ENCODE results near the gene CYP2C8. TPM values are rescaled to one million over a fixed set of nuclear protein-coding genes. Genes with fewer than 3 reads are reported as not detected.
"Not testable (repeated sequence)": the region's sequence is repeated elsewhere in the genome, so short reads cannot be mapped to it uniquely, and the experiment has no call there.

Gene CYP2C8
- total and polyA plus RNA-seq, 2 donors (not counting 1 experiment from before 2014, with no cell fraction given), result 1.9 to 2.1 TPM

GRCh38 chr10:95077556-95077955 is 8.3 kb upstream of the CYP2C8 start:
- no peaks in the 10 kb centered on the region for H3K4me1 Mint-ChIP-seq
- Histone ChIP-seq H3K9me3 (ENCODE audit: control extremely low read depth in 1 of 3, control insufficient read depth in 2 of 3, insufficient read depth in 1 of 3, low read length in 2 of 3) (peaks cover 0 to 3% (median 0%) of the 10 kb centered on the region in 3 donors), H3K79me2 (ENCODE audit: control insufficient read depth, insufficient read depth, low read length) (no peaks in the 10 kb centered on the region), H4K20me1 (ENCODE audit: control insufficient read depth, insufficient read depth, low read length, poor library complexity, severe bottlenecking) (no peaks in the 10 kb centered on the region), H2AFZ (ENCODE audit: insufficient read depth, low read depth, low read length, poor library complexity, severe bottlenecking) (no peak overlapping the region), H3K4me3 (ENCODE audit: control extremely low read depth in 1 of 5, extremely low read depth in 1 of 5, insufficient read depth in 1 of 5, low read depth in 2 of 5, low read length in 4 of 5) (no peak overlapping the region), H3K36me3 (replicated peaks in 1 of 2; ENCODE audit: control extremely low read depth in 1 of 2, control insufficient read depth in 1 of 2, extremely low read depth in 1 of 2, insufficient read depth in 2 of 2, low read length in 1 of 2) (no peaks in the 10 kb centered on the region), H3K27ac (ENCODE audit: low read length in 2 of 2) (no peak overlapping the region), H3K9ac (ENCODE audit: low read length) (no peak overlapping the region), H3K27me3 (replicated peaks in 1 of 4; ENCODE audit: control extremely low read depth in 1 of 4, control insufficient read depth in 3 of 4, insufficient read depth in 4 of 4, low read length in 3 of 4) (no peaks in the 10 kb centered on the region), H3K4me2 (replicated peaks; ENCODE audit: low read depth, low read length, poor library complexity, severe bottlenecking) (no peak overlapping the region), H3K4me1 (ENCODE audit: control insufficient read depth in 2 of 2, insufficient read depth in 2 of 2, low read length in 2 of 2) (no peaks in the 10 kb centered on the region)
- peaks cover 5% of the 10 kb centered on the region for H3K27me3 Mint-ChIP-seq
- H3K9me3 Mint-ChIP-seq (ENCODE audit: insufficient read depth), result no peaks in the 10 kb centered on the region
- TF ChIP-seq EZH2 (IDR thresholded peaks at IDR 0.05; ENCODE audit: borderline replicate concordance, insufficient read depth, low read depth, low read length, poor library complexity, severe bottlenecking) (no peak), CTCF (IDR thresholded peaks at IDR 0.05) (no peak)
- ATAC-seq (ENCODE audit: low read depth) (no peak), DNase-seq (no peak)
- no peak overlapping the region for H3K27ac Mint-ChIP-seq
- POLR2A ChIA-PET, result no interaction called here
- H3K4me3 Mint-ChIP-seq, result no peak overlapping the region
- CTCF ChIA-PET, result no interaction called here
- intact Hi-C loops (cut with micrococcal nuclease), result no loop called here

DNA sequence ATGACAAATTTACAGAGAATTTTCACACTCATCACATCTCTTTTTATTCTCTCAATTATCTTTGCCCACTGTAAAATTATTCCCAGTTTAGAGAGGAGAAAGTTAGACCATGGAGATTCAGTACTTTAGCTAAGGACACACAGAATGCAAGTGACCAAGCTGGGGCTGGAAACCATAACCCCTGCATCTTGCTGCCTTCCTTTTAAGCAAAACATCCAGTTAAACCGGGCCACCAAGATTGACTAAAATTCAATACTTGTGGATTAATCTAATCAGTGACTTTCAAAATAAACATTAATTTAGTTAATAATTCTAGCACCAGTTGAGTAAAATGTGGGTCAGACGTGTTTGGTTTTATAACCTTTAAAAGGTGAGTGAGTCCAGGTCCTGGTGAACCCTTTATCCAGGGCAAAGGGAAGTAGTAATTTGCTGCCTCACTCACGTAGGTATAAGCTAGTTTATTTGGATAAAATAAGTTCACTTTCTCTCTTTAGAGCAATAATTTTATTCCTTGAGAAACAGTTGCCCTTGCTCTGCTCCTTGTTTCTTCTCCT is 1.9 kb upstream of the CYP2C8 start:
- no peak overlapping the region for H2AFZ ChIP-seq (ENCODE audit: insufficient read depth, low read depth, low read length, poor library complexity, severe bottlenecking)
- H3K4me1 Mint-ChIP-seq, result no peaks in the 10 kb centered on the region
- H3K27ac ChIP-seq (ENCODE audit: low read length in 2 of 2), result no peak overlapping the region
- no peak overlapping the region for H3K27ac Mint-ChIP-seq
- CTCF ChIA-PET, result no interaction called here
- H3K4me1 ChIP-seq (ENCODE audit: control insufficient read depth in 2 of 2, insufficient read depth in 2 of 2, low read length in 2 of 2), result no peaks in the 10 kb centered on the region
- no peak overlapping the region for H3K4me2 ChIP-seq (replicated peaks; ENCODE audit: low read depth, low read length, poor library complexity, severe bottlenecking)
- POLR2A ChIA-PET, result no interaction called here
- no peaks in the 10 kb centered on the region for H4K20me1 ChIP-seq (ENCODE audit: control insufficient read depth, insufficient read depth, low read length, poor library complexity, severe bottlenecking)
- no peak overlapping the region for H3K4me3 ChIP-seq (ENCODE audit: control extremely low read depth in 1 of 5, extremely low read depth in 1 of 5, insufficient read depth in 1 of 5, low read depth in 2 of 5, low read length in 4 of 5)
- DNase-seq (no peak), ATAC-seq (ENCODE audit: low read depth) (no peak)
- no peaks in the 10 kb centered on the region for H3K36me3 ChIP-seq (replicated peaks in 1 of 2; ENCODE audit: control extremely low read depth in 1 of 2, control insufficient read depth in 1 of 2, extremely low read depth in 1 of 2, insufficient read depth in 2 of 2, low read length in 1 of 2)
- TF ChIP-seq CTCF (IDR thresholded peaks at IDR 0.05), result no peak
- no peak for TF ChIP-seq EZH2 (IDR thresholded peaks at IDR 0.05; ENCODE audit: borderline replicate concordance, insufficient read depth, low read depth, low read length, poor library complexity, severe bottlenecking)
- no CpG with 5 or more reads among the region's 3 CpGs for WGBS (ENCODE audit: insufficient coverage)
- no peaks in the 10 kb centered on the region for H3K79me2 ChIP-seq (ENCODE audit: control insufficient read depth, insufficient read depth, low read length)
- intact Hi-C loops (cut with micrococcal nuclease), result no loop called here
- no peaks in the 10 kb centered on the region for H3K9me3 Mint-ChIP-seq (ENCODE audit: insufficient read depth)
- H3K9me3 ChIP-seq (ENCODE audit: control extremely low read depth in 1 of 3, control insufficient read depth in 2 of 3, insufficient read depth in 1 of 3, low read length in 2 of 3), result no peaks in the 10 kb centered on the region
- peaks cover 16% of the 10 kb centered on the region for H3K27me3 Mint-ChIP-seq
- no peak overlapping the region for H3K9ac ChIP-seq (ENCODE audit: low read length)
- H3K27me3 ChIP-seq (replicated peaks in 1 of 4; ENCODE audit: control extremely low read depth in 1 of 4, control insufficient read depth in 3 of 4, insufficient read depth in 4 of 4, low read length in 3 of 4), result peaks cover 0 to 4% (median 0%) of the 10 kb centered on the region in 4 experiments
- no peak overlapping the region for H3K4me3 Mint-ChIP-seq

DNA sequence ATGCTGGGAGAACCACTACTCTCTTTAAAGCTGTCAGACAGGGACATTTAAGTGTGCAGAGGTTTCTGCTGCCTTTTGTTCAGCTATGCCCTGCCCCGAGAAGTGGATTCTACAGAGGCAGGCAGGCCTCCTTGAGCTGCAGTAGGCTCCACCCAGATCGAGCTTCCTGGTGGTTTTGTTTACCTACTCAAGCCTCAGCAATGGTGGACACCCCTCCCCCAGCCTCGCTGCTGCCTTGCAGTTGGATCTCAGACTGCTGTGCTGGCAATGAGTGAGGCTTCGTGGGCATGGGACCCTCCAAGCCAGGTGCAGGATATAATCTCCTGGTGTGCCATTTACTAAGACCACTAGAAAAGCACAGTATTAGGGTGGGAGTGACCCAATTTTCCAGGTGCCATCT is 5.2 kb downstream of the CYP2C8 start:
- H3K27me3 Mint-ChIP-seq, result peaks cover 16% of the 10 kb centered on the region
- intact Hi-C loops (cut with micrococcal nuclease), result not testable (repeated sequence)

More for the DNA sequence above, 5.2 kb downstream of the CYP2C8 start:
- H3K27me3 ChIP-seq (replicated peaks in 1 of 4; ENCODE audit: control extremely low read depth in 1 of 4, control insufficient read depth in 3 of 4, insufficient read depth in 4 of 4, low read length in 3 of 4); H4K20me1 ChIP-seq (ENCODE audit: control insufficient read depth, insufficient read depth, low read length, poor library complexity, severe bottlenecking); H3K4me2 ChIP-seq (replicated peaks; ENCODE audit: low read depth, low read length, poor library complexity, severe bottlenecking); H3K9me3 ChIP-seq (ENCODE audit: control extremely low read depth in 1 of 3, control insufficient read depth in 2 of 3, insufficient read depth in 1 of 3, low read length in 2 of 3); H3K4me3 ChIP-seq (ENCODE audit: control extremely low read depth in 1 of 5, extremely low read depth in 1 of 5, insufficient read depth in 1 of 5, low read depth in 2 of 5, low read length in 4 of 5); H3K4me1 Mint-ChIP-seq; H3K79me2 ChIP-seq (ENCODE audit: control insufficient read depth, insufficient read depth, low read length); H3K27ac ChIP-seq (ENCODE audit: low read length in 2 of 2); DNase-seq; CTCF ChIA-PET; H3K9me3 Mint-ChIP-seq (ENCODE audit: insufficient read depth); H2AFZ ChIP-seq (ENCODE audit: insufficient read depth, low read depth, low read length, poor library complexity, severe bottlenecking); H3K4me3 Mint-ChIP-seq; ATAC-seq (ENCODE audit: low read depth); H3K27ac Mint-ChIP-seq; H3K9ac ChIP-seq (ENCODE audit: low read length); H3K36me3 ChIP-seq (replicated peaks in 1 of 2; ENCODE audit: control extremely low read depth in 1 of 2, control insufficient read depth in 1 of 2, extremely low read depth in 1 of 2, insufficient read depth in 2 of 2, low read length in 1 of 2); H3K4me1 ChIP-seq (ENCODE audit: control insufficient read depth in 2 of 2, insufficient read depth in 2 of 2, low read length in 2 of 2); POLR2A ChIA-PET: not testable (repeated sequence)
- 93% methylated on average over 4 of the region's 4 CpGs for WGBS (ENCODE audit: insufficient coverage)
